Fibroblast of villous mesenchyme (primary cell): Measurements from ENCODE around the gene IMP4. TPM values are rescaled to one million over a fixed set of nuclear protein-coding genes. Genes with fewer than 3 reads are reported as not detected.
A peak's percentile ranks its signal among the peaks of the same experiment; 100 is the strongest.

Experiments
- DNase-seq: peaks from one replicate; pipeline ENCODE4 v3.0.0-alpha.2; 2010; ENCODE audit warnings: low read depth
- H3K4me3 ChIP-seq: 2 replicates; pipeline ENCODE4 v1.5.1; 2011; ENCODE audit warnings: low read depth, mild to moderate bottlenecking, low read length
- CTCF ChIP-seq: IDR thresholded peaks from 2 replicates; pipeline ENCODE4 v1.5.1; 2012; ENCODE audit warnings: low read depth, mild to moderate bottlenecking, low read length; ENCODE audit not compliant: insufficient read depth
- total RNA-seq: library from RNA; depleted of rRNA; stranded (reverse); fragments of >200 nt; gene quantifications from 2 replicates; pipeline ENCODE4 v1.2.3, GENCODE V29; 2012

The IMP4 gene
- total RNA-seq, 1 donor: 60.5 TPM

- TF ChIP-seq CTCF: no peak
- peak overlapping the region; percentile 91 for H3K4me3 ChIP-seq
- DNase-seq: peak; percentile 94
Observed at GRCh38 chr2:130342020-130342532, 621 bp upstream of the IMP4 start.

GRCh38 chr2:130344578-130344977 is 1.9 kb downstream of the IMP4 start:
- no peak overlapping the region for H3K4me3 ChIP-seq
- DNase-seq: no peak
- TF ChIP-seq CTCF: no peak

- no peak overlapping the region for H3K4me3 ChIP-seq
- no peak for DNase-seq
- no peak for TF ChIP-seq CTCF
Observed at GRCh38 chr2:130345091-130345490, 2.4 kb downstream of the IMP4 start.

- no peak for DNase-seq
- no peak for TF ChIP-seq CTCF
Observed at GRCh38 chr2:130345611-130346010, 2.9 kb downstream of the IMP4 start.

GRCh38 chr2:130346041-130346740 is 3.5 kb downstream of the IMP4 start:
- H3K4me3 ChIP-seq: no peak overlapping the region
- DNase-seq: no peak
- no peak for TF ChIP-seq CTCF

More at GRCh38 chr2:130345611-130346010, 2.9 kb downstream of the IMP4 start:
- no peak overlapping the region for H3K4me3 ChIP-seq

GRCh38 chr2:130346741-130347066 is 4.0 kb downstream of the IMP4 start:
- no peak overlapping the region for H3K4me3 ChIP-seq
- TF ChIP-seq CTCF: no peak

More at GRCh38 chr2:130346741-130347066, 4.0 kb downstream of the IMP4 start:
- DNase-seq: no peak
